ENCODE data around the gene HDAC1.
"Not testable (repeated sequence)": the region's sequence is repeated elsewhere in the genome, so short reads cannot be mapped to it uniquely, and the experiment has no call there.

The HDAC1 gene

GRCh38 chr1:32250893-32251716 is 40.8 kb upstream of the HDAC1 start, which contains the start of gene LCK:
LCK (plus strand) TSS chr1:32251265; CDS start chr1:32274330, 23,065 bp downstream.
- H3K27ac ChIP-seq = no peak within 1 kb of the TSS
- no peak for TF ChIP-seq ZFX (IDR thresholded peaks at IDR 0.05; ENCODE audit: borderline replicate concordance)
- TF ChIP-seq CTCF (IDR thresholded peaks at IDR 0.05) = no peak

- H3K27ac ChIP-seq = no peak overlapping the region
Measured at GRCh38 chr1:32255072-32256071, 36.5 kb upstream of the HDAC1 start.

GRCh38 chr1:32256473-32257226 is 35.2 kb upstream of the HDAC1 start:
- no peak overlapping the region for H3K27ac ChIP-seq
- TF ChIP-seq ZFX (IDR thresholded peaks at IDR 0.05; ENCODE audit: borderline replicate concordance) (no peak), CTCF (IDR thresholded peaks at IDR 0.05) (no peak)

More at GRCh38 chr1:32255072-32256071, 36.5 kb upstream of the HDAC1 start:
- no peak for TF ChIP-seq CTCF (IDR thresholded peaks at IDR 0.05)
- TF ChIP-seq ZFX (IDR thresholded peaks at IDR 0.05; ENCODE audit: borderline replicate concordance) = no peak

GRCh38 chr1:32257227-32257508 is 34.7 kb upstream of the HDAC1 start:
- no peak overlapping the region for H3K27ac ChIP-seq
- no peak for TF ChIP-seq ZFX (IDR thresholded peaks at IDR 0.05; ENCODE audit: borderline replicate concordance)
- TF ChIP-seq CTCF (IDR thresholded peaks at IDR 0.05) = no peak

- not testable (repeated sequence) for H3K27ac ChIP-seq
Measured at GRCh38 chr1:32263236-32263593, 28.7 kb upstream of the HDAC1 start.

GRCh38 chr1:32263744-32264143 is 28.1 kb upstream of the HDAC1 start:
- no peak for TF ChIP-seq ZFX (IDR thresholded peaks at IDR 0.05; ENCODE audit: borderline replicate concordance)
- TF ChIP-seq CTCF (IDR thresholded peaks at IDR 0.05) = no peak
- H3K27ac ChIP-seq = no peak overlapping the region

GRCh38 chr1:32265846-32266245 is 26.0 kb upstream of the HDAC1 start:
- no peak overlapping the region for H3K27ac ChIP-seq
- TF ChIP-seq ZFX (IDR thresholded peaks at IDR 0.05; ENCODE audit: borderline replicate concordance) (no peak), CTCF (IDR thresholded peaks at IDR 0.05) (no peak)
